Esophagus squamous epithelium (tissue), 5 donors: ENCODE results near the gene PBX3. TPM values are rescaled to one million over a fixed set of nuclear protein-coding genes. Genes with fewer than 3 reads are reported as not detected.

Experiments used
- DNase-seq: peaks from one replicate; lab custom pipeline; 2025; lab: John Stamatoyannopoulos, UW
- H3K27ac ChIP-seq, 4 donors: fragments of 200-600 bp; sonication (generic); one replicate each; pipeline ENCODE4 v1.5.1; 2016 to 2019; ENCODE audit warnings: mild to moderate bottlenecking in 1 of 4
- H3K27me3 ChIP-seq, 4 donors: fragments of 200-600 bp; sonication (generic); 1 replicate in 3 of 4; 2 replicates in 1 of 4; pipeline versions ENCODE4 v1.5.1 to v1.6.0; 2017 to 2021; ENCODE audit warnings: antibody characterized with exemption in 1 of 4
- H3K36me3 ChIP-seq, 3 donors: fragments of 200-600 bp; sonication (generic); one replicate each; pipeline ENCODE4 v1.5.1; 2016 to 2019
- H3K4me1 ChIP-seq, 3 donors: fragments of 200-600 bp; sonication (generic); one replicate each; pipeline ENCODE4 v1.5.1; 2017 to 2019
- H3K4me3 ChIP-seq, 4 donors: fragments of 200-600 bp; sonication (generic); 1 replicate in 3 of 4; 2 replicates in 1 of 4; pipeline ENCODE4 v1.5.1; 2016 to 2019; ENCODE audit warnings: mild to moderate bottlenecking in 2 of 4, moderate library complexity in 1 of 4
- H3K9me3 ChIP-seq, 3 donors: fragments of 200-600 bp; sonication (generic); one replicate each; pipeline ENCODE4 v1.5.1; 2016 to 2019
- CTCF ChIP-seq, 6 experiments: fragments of 450-650 bp in 4 of 6; fragments of 200-600 bp in 2 of 6; sonication (generic) in 2 of 6; IDR thresholded peaks; one replicate each; pipeline ENCODE4 v1.5.1; 2016 to 2019; ENCODE audit warnings: antibody characterized with exemption in 6 of 6, mild to moderate bottlenecking in 4 of 6, moderate library complexity in 4 of 6
- POLR2A ChIP-seq, 4 donors: fragments of 450-650 bp; IDR thresholded peaks; one replicate each; pipeline ENCODE4 v1.6.1; 2017; ENCODE audit warnings: antibody characterized with exemption in 4 of 4, mild to moderate bottlenecking in 4 of 4, moderate library complexity in 3 of 4
- WGBS, 2 donors: methylation state at CpG; one replicate each; pipeline ENCODE4 v1.1.5; 2018; 5-methylcytosine and 5-hydroxymethylcytosine counted together
- intact Hi-C: fragments of 100-400 bp; cut with DNase I; formaldehyde crosslinking; loops from one replicate; pipeline ENCODE4 v1.15.0; 2022
- total RNA-seq, 4 donors: library from RNA; depleted of rRNA; stranded (reverse); fragments of >200 nt; gene quantifications; one replicate each; pipeline ENCODE4 v1.1.0, GENCODE V29; 2016
- donor health status: DM: yes; HTN: yes; CAD: no.

Gene PBX3
- total RNA-seq, 4 donors from 2014 or later = 10.2 to 27.1 (median 12.7) TPM

- peaks cover 0 to 16% (median 5%) of the 10 kb centered on the region in 3 donors for H3K9me3 ChIP-seq
- no peaks in the 10 kb centered on the region for H3K36me3 ChIP-seq
- H3K4me3 ChIP-seq = no peak overlapping the region
- H3K4me1 ChIP-seq = peaks cover 0 to 4% (median 0%) of the 10 kb centered on the region in 3 donors
- TF ChIP-seq CTCF (IDR thresholded peaks at IDR 0.05) (no peak), POLR2A (IDR thresholded peaks at IDR 0.05) (no peak)
- no peak overlapping the region for H3K27ac ChIP-seq
- intact Hi-C loops = no loop called here
- peaks cover 0 to 19% (median 0%) of the 10 kb centered on the region in 4 donors for H3K27me3 ChIP-seq
- no peak for DNase-seq
- 70 to 94% methylated on average over 3 to 5 of the region's 5 CpGs for WGBS, 2 donors
Observed at GRCh38 chr9:125983681-125984080, 236.5 kb downstream of the PBX3 start.

GRCh38 chr9:125984461-125984860 lies 237.3 kb downstream of the PBX3 start:
- peaks cover 0 to 9% (median 5%) of the 10 kb centered on the region in 3 donors for H3K9me3 ChIP-seq
- WGBS, 2 donors = no CpG with 5 or more reads among the region's 2 CpGs
- H3K27ac ChIP-seq = no peak overlapping the region
- peaks cover 0 to 8% (median 0%) of the 10 kb centered on the region in 3 donors for H3K4me1 ChIP-seq
- H3K27me3 ChIP-seq = peaks cover 0 to 19% (median 0%) of the 10 kb centered on the region in 4 donors
- H3K36me3 ChIP-seq = no peaks in the 10 kb centered on the region
- intact Hi-C loops = no loop called here
- DNase-seq = no peak
- H3K4me3 ChIP-seq = no peak overlapping the region
- no peak for TF ChIP-seq POLR2A (IDR thresholded peaks at IDR 0.05)
- no peak for TF ChIP-seq CTCF (IDR thresholded peaks at IDR 0.05)

DNA sequence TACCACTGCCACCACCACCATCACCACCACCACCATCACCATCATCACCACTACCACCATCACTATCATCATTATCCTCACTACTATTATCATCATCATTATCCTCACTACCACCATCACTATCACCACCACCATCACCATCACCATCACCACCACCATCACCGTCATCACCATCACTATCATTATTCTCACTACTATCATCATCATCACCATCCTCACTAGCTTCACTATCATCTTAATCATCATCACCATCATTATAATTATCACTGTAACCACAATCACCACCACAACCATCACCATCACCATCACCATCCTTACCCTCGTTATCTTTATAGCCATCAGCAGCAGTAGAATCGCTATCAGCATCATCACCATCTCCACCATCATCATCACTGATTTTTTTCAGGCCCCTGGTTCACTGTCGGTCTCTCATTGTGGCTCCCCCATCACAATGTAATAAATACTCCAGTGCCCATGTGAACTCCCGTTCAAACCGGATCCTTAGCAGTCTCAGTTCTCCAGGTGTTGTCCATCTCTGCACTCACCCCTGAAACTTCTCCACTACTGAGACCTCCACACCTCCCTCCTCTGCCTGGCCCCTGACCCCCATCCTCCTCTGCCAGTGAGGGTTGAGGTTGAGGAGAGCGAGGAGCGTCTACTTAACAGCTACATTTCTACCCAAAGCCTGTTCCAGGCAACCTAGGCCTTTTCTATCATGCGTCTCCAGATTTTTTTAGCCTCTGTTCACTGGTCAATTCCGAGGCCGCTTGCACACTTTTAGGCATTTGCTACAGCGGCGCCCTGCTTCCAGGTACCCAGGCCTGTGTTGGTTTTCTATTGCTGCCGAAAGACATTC lies 238.2 kb downstream of the PBX3 start:
- DNase-seq = no peak
- Histone ChIP-seq H3K27me3 (peaks cover 0 to 19% (median 0%) of the 10 kb centered on the region in 4 donors), H3K9me3 (peaks cover 0 to under 1% (median 0%) of the 10 kb centered on the region in 3 donors), H3K36me3 (no peaks in the 10 kb centered on the region), H3K4me1 (peaks cover 0 to 8% (median 0%) of the 10 kb centered on the region in 3 donors), H3K27ac (no peak overlapping the region), H3K4me3 (no peak overlapping the region)
- TF ChIP-seq CTCF (IDR thresholded peaks at IDR 0.05) = no peak
- no peak for TF ChIP-seq POLR2A (IDR thresholded peaks at IDR 0.05)
- 89 to 92% methylated on average over 12 to 14 of the region's 14 CpGs for WGBS, 2 donors
- intact Hi-C loops = no loop called here

DNA sequence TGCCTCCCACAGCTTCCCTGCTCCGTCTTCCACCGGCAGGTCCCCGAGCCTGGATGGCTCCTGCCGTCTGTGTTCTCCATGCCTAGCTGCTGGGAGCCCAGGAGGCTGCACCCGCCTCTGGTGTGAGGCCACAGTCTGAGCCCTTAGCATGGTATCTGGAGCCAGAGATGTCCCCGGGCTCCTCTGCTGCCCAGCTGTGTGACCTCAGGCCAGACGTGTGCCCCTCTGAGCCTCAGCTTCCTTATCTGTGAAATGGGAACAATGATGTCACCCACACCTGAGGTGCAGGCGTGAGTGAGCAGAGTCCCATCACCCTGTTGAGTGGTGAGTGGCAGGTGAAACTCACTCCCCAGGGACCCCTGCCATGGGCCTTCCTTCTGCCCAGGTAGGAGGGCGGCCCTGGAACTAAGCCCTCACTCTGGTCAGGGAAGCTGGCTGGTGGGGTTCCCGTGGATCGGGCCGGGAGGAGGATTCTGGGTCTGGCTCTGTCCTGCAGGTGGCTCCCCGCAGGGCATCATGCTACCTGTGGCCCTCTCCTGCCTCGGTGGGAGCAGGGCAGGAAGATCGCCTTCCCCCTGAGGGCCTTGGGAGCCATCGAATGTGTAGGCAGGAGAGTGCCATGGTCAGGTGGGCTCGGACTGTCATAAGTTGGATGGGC lies 239.0 kb downstream of the PBX3 start:
- Histone ChIP-seq H3K36me3 (no peaks in the 10 kb centered on the region), H3K27ac (no peak overlapping the region), H3K4me3 (no peak overlapping the region), H3K4me1 (peaks cover 0 to 8% (median 0%) of the 10 kb centered on the region in 3 donors), H3K27me3 (peaks cover 0 to 19% (median 0%) of the 10 kb centered on the region in 4 donors), H3K9me3 (no peaks in the 10 kb centered on the region)
- TF ChIP-seq POLR2A (IDR thresholded peaks at IDR 0.05) (no peak), CTCF (IDR thresholded peaks at IDR 0.05) (no peak)
- intact Hi-C loops = no loop called here
- 77 to 87% methylated on average over 7 to 8 of the region's 17 CpGs for WGBS, 2 donors
- no peak for DNase-seq

DNA sequence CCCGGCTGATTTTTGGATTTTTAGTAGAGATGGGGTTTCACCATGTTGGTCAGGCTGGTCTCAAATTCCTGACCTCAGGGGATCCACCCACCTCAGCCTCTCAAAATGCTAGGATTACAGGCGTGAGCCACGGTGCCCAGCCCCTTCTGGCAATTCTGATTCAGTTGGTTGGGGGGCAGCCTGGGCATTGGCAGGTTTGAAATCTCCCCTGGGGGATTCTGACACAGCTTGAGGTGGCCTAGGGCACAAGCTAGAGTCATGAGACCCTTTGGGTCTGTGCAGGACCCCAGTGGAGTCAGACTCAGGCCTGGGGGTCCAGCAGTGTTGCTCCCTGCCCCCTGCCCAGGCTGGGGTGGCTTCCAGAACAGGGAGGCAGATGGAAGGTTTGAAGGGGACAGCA lies 239.8 kb downstream of the PBX3 start:
- intact Hi-C loops = no loop called here
- TF ChIP-seq POLR2A (IDR thresholded peaks at IDR 0.05) (no peak), CTCF (IDR thresholded peaks at IDR 0.05) (no peak)
- DNase-seq = no peak

More for the DNA sequence above, 239.8 kb downstream of the PBX3 start:
- Histone ChIP-seq H3K36me3 (no peaks in the 10 kb centered on the region), H3K27ac (no peak overlapping the region), H3K9me3 (no peaks in the 10 kb centered on the region), H3K4me1 (peaks cover 0 to 8% (median 0%) of the 10 kb centered on the region in 3 donors), H3K4me3 (no peak overlapping the region), H3K27me3 (peaks cover 0 to 19% (median 0%) of the 10 kb centered on the region in 4 donors)
- WGBS, 2 donors = 80 to 86% methylated on average over 1 to 2 of the region's 3 CpGs
